GM19193 (cell line): Measurements from ENCODE around the gene ATE1.

Experiments
- POLR2A ChIP-seq: IDR thresholded peaks from 4 replicates; pipeline ENCODE4 v1.6.1; 2011; ENCODE audit not compliant: insufficient read depth, insufficient read length; ENCODE audit errors: extremely low read depth

ATE1 gene

DNA sequence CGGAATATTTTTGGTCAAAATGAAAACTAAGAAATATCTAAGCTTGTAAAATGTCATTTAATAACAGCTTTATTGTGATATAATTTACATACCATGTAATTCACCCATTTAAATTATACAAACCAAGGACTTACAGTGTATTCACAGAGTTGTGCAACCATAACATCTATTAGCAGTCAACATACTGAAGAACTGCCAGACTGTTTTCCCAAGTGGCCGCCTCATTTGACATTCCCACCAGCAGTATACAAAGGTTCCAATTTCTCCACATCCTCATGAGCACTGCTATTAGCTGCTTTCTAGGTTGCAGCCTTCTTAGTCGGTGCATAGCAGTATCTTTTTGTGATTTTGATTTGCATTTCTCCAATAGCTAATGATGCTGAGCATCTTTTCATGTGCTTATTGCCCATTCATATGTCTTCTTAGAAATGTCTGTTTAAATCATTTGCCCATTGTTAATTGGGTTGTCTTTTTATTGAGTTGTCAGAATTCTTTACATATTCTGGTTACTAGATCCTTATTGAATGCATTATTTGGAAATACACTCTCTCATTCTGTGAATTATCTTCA lies 176.6 kb downstream of the ATE1 start:
- TF ChIP-seq POLR2A: no peak

DNA sequence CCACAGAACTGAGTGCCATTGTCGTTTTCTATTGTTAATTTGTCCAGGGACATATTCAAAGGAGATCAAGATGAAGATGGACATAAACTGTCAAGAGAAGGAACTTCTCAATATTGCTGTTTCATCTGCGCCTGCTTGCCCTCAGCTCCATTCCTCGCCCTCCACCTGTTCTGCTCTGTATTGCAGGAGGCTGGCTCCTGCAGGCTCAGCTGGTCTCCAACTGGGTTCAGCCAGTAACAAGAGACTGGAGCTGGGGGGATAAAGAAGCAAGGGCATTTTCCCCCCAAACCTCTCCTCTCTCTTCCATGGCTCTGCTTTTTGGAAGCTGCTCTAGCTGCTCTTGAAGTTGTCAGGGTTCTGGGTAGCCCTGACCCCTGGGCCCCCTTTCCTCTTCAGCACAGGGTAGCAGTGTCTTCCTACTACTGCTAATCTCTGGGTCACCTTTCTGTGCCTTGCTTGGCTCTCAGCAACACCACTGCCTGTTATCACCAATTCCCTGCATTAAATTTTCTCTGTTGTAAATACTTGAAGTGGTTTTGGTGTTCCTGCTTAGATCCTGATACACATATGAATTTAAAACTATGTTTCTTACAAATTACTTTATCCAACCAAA lies 180.6 kb downstream of the ATE1 start:
- no peak for TF ChIP-seq POLR2A

DNA sequence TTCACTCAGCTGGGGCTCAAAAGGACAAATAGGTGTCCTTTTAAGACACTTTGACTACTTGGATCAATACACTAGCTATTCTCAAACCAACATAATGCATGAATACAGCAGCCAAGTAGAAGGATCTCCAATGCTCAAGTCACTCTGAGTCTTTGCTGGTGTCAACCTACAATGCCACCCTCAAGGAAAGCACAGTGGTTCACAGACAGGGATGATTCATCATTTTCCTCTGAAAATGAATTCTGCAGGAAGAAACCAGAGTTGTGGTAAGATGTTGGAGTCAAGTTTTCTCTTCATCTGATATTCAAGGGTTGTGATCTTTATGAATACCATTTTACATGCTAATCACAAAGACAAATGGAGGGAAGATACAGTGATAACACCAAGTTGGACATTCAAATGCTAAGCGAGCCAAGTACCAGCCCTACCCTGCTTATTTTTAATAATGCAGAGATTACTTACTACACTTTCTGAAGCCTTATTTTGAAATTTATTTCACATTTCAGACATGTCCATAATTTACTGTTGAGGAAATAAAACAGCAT lies 186.5 kb downstream of the ATE1 start:
- TF ChIP-seq POLR2A: no peak

DNA sequence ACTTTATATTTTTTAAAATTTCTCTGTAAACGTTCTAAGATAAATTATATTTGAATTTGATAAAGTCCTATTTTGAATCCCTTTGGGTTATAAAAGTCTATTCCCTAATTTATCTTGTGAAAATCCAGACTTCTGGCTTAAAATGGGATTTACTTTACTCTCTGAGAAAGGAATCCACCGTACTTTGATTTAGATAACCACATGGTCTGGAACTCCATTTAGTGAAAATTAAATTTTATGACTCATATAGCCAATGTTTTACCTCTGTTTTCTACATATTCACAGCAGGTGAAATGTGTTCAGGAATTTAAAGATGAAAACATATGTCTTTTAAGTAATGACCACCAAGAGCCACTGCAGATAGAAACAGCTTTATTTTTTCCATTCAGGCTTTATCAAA lies 187.8 kb downstream of the ATE1 start:
- TF ChIP-seq POLR2A: no peak

- no peak for TF ChIP-seq POLR2A
These were observed 188.7 kb downstream of the ATE1 start for GRCh38 chr10:121739114-121739513.

- no peak for TF ChIP-seq POLR2A
These were observed 191.3 kb downstream of the ATE1 start for GRCh38 chr10:121736315-121737130.

- no peak for TF ChIP-seq POLR2A
These were observed 192.6 kb downstream of the ATE1 start for GRCh38 chr10:121735263-121735662.

DNA sequence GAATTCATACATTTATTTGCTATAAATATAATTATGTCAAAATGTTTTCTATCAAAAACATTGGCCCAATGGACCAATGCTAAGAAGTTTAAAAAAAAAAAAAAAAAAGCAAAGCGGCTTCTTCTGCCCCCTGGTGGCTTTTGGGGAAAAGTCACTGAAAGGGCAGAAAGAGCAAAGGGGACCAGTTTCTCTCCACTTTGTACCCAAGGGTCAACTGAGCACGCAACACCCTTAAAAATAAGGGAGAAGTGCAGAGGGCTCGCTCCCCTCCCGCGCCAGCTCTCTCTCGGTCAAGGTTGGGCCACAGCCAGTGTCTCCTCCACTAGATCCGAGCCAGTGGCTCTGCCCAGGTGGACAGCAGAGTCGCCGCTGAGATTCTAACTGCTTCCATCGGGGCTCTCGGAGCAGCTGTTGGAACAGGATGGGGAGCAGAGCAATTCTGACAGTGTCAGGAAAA lies 193.2 kb downstream of the ATE1 start:
- no peak for TF ChIP-seq POLR2A

DNA sequence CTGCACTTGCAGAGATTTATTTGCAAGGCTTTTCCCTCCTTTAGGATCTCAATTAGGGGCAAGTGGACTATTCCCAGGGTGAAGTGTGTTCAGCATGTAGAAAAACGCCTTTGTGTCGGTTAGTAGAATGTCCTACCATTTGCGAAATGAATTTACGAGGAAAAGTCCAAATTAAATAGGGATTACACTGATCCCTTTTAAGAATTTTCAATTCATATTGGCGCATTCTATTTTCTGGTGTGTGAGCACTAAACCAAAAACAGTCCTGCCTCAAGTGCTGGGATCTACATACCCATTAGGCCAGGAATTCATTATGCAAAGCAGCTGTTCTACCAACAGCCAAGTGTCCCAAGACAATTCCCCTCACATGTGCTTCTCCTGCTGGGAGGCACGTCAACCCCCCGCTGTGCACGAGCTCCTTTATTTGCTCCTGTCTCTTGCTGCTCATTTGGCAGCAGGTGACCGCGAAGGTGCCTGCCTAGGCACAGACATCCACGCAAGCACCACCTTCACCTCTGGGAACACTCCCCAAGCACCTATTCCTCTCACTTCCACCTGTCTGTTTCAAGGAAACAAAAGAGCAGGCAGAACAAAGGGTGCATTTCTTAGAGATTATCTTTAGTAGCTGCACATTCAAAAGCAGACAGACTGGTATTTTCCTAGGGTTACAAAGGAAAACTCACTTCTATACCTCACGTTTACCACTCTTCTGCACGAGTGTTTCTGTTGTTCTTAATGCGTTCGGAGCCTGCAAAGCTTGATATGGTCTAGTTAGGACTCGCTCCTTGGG lies 195.0 kb downstream of the ATE1 start:
- no peak for TF ChIP-seq POLR2A

- no peak for TF ChIP-seq POLR2A
These were observed 195.7 kb downstream of the ATE1 start for GRCh38 chr10:121732172-121732571.

- no peak for TF ChIP-seq POLR2A
These were observed 203.5 kb downstream of the ATE1 start for GRCh38 chr10:121724282-121724681.

- TF ChIP-seq POLR2A: no peak
These were observed 205.2 kb downstream of the ATE1 start for GRCh38 chr10:121722665-121723064.

DNA sequence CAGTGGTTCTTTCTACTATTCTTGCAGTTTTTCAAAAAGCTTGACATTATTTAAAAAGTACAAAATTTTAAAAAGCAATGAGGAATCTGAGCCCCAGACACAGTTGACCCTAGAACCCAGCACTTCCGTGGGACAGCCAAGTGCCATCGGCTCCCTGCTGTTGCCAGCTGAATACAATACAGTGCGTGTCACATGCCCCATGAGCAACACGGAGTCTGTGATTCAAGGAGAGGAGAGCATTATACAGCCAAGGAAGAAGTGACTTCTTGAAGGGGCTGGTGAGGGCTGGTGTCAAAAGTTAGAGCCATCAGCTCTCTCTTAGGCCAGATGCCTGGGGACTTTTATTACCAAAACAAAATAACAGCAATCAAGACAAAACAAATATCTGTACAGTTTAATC lies 206.6 kb downstream of the ATE1 start:
- TF ChIP-seq POLR2A: no peak

DNA sequence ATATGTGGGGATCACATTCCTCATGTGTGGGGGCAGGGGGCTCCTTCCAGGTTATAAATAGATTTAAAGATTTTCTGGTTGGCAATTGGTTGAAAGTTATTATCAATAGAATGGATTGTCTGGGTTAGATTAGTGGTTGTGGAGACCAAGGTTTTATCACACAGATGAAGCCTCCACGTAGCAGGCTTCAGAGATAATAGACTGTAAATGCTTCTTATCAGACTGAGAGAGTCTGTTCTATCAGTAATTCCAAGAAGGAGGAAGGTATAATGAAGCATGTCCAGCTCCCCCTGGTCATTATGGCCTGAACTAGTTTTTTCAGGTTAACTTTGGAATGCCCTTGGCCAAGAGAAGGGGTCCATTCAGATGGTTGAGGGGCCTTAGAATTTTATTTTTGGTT lies 211.9 kb downstream of the ATE1 start:
- no peak for TF ChIP-seq POLR2A

DNA sequence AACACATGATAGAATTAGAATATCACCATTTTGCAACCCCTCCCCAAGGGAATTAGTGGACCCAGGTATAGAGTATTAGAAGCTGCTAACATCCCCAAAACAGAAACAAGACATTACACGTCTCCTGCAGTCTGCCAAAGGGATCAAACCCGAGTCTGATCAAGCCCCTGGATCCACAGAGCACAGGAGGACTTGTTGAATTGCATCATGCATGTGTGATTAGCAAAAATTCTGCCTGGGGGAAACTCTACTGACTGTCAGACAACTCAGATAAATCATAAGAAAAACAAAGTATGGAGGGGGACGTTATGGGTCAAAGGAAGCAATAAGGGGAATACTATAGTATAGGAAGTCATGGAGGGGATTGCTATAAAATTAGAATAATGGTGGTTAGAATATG lies 212.8 kb downstream of the ATE1 start:
- no peak for TF ChIP-seq POLR2A
